Thoracic aorta (tissue), 2 donors: ENCODE data around the gene TCHH. TPM values are rescaled to one million over a fixed set of nuclear protein-coding genes. Genes with fewer than 3 reads are reported as not detected.

ENCODE experiments used
- ATAC-seq: fragments of 150-250 bp; one replicate; pipeline ENCODE4 v1.8.0; 2017; ENCODE audit warnings: low read depth; ENCODE audit not compliant: insufficient number of reproducible peaks, low FRiP score
- DNase-seq: peaks from one replicate; pipeline ENCODE4 v3.0.0-alpha.2; 2020; ENCODE audit warnings: low spot score
- H3K27ac ChIP-seq, 2 donors: fragments of 200-600 bp; sonication (generic); 1 replicate in 1 of 2; 2 replicates in 1 of 2; pipeline ENCODE4 v1.5.1; 2016; ENCODE audit warnings: mild to moderate bottlenecking in 2 of 2, moderate library complexity in 2 of 2
- H3K27me3 ChIP-seq: fragments of 200-600 bp; sonication (generic); replicated peaks from 2 replicates; pipeline ENCODE4 v1.6.0; 2016; ENCODE audit warnings: mild to moderate bottlenecking; ENCODE audit not compliant: insufficient read depth
- H3K36me3 ChIP-seq: fragments of 200-600 bp; sonication (generic); one replicate; pipeline ENCODE4 v1.5.1; 2016
- H3K4me1 ChIP-seq, 2 donors: fragments of 200-600 bp; sonication (generic); 1 replicate in 1 of 2; 2 replicates in 1 of 2; pipeline versions ENCODE4 v1.5.1 to v1.6.0; 2016; ENCODE audit warnings: low read depth in 2 of 2, mild to moderate bottlenecking in 1 of 2; ENCODE audit not compliant: control insufficient read depth in 1 of 2
- H3K4me3 ChIP-seq: fragments of 200-600 bp; sonication (generic); 2 replicates; pipeline ENCODE4 v1.5.1; 2016; ENCODE audit warnings: mild to moderate bottlenecking
- H3K9me3 ChIP-seq: fragments of 200-600 bp; sonication (generic); 2 replicates; pipeline ENCODE4 v1.5.1; 2016
- CTCF ChIP-seq: fragments of 200-600 bp; sonication (generic); IDR thresholded peaks from one replicate; pipeline ENCODE4 v1.5.1; 2019; ENCODE audit warnings: antibody characterized with exemption
- total RNA-seq, 2 donors: library from RNA; depleted of rRNA; stranded (reverse); fragments of >200 nt; gene quantifications; one replicate each; pipeline versions ENCODE4 v1.1.0 to v1.2.3, GENCODE V29; 2016

The TCHH gene
- total RNA-seq, 2 donors from 2014 or later, result 0.41 to 0.49 TPM

DNA sequence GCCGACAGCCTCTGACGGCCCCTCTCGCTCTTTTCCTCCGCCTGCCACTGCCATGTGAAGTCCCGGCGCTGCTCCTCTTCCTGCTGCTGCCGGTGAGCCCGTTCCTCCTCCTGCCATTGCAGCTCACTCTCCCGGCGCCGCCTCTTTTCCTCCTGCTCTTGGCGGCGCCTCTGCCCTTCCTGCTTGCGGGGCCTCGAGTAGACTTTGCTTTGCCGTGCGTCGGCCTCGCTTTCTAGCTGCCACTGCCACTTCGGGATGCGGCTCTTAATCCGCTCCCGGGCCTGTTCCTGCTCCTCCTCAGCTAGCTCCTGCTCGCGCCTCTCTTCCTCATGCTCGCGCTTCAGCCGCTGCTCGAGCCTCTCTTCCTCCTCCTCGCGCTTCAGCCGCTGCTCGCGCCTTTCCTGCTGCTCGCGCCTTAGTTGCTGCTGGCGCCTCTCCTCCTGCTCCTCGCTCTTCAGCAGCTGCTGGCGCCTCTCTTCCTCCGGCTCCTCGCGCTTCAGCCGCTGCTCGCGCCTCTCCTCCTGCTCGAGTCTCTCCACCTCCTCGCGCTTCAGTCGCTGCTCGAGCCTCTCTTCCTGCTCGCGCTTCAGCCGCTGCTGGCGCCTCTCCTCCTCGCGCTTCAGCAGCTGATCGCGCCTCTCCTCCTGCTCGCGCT is 4.3 kb downstream of the TCHH start:
- no peaks in the 10 kb centered on the region for H3K36me3 ChIP-seq
- H3K4me1 ChIP-seq, result peaks cover 29 to 38% of the 10 kb centered on the region in 2 donors
- H3K4me3 ChIP-seq, result peak overlapping the region; percentile 77
- no peak for TF ChIP-seq CTCF
- ATAC-seq, result no peak
- no peak overlapping the region for H3K27ac ChIP-seq
- DNase-seq, result no peak
- H3K27me3 ChIP-seq, result peaks cover 4% of the 10 kb centered on the region
- no peaks in the 10 kb centered on the region for H3K9me3 ChIP-seq

DNA sequence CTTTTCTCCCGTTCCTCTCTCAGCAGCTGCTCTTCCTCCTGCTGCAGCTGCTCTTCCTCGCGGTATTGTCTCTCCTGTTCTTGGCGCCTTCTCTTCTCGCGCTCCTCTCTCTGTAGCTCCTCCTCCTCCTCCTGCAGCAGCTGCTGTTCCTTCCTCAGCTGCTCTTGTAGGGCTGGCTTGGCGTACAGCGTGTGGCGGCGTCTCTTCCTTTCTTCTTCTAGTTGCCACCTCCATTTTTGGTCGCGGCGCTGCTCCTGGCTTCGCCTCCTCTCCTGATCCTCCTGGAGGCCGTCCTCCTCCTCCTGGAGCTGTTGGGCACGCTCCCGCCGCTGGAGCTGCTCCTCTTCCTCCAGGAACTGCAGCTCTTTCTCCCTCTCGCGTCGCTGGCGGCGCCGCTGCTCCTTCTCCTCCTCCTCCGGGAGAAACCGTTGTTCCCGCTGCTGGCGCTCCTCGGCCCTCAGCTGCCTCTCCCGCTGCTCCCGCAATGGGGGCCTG is 4.8 kb downstream of the TCHH start:
- no peak for ATAC-seq
- peak overlapping the region; percentile 77 for H3K4me3 ChIP-seq
- no peak for TF ChIP-seq CTCF
- H3K27me3 ChIP-seq, result peaks cover 4% of the 10 kb centered on the region
- peaks cover 29 to 38% of the 10 kb centered on the region in 2 donors for H3K4me1 ChIP-seq
- H3K9me3 ChIP-seq, result no peaks in the 10 kb centered on the region
- DNase-seq, result no peak
- no peaks in the 10 kb centered on the region for H3K36me3 ChIP-seq
- no peak overlapping the region for H3K27ac ChIP-seq

GRCh38 chr1:152109998-152110294 is 5.3 kb downstream of the TCHH start:
- peak overlapping the region; percentile 77 for H3K4me3 ChIP-seq
- H3K4me1 ChIP-seq, result peaks cover 29 to 38% of the 10 kb centered on the region in 2 donors
- DNase-seq (no peak), ATAC-seq (no peak)
- no peaks in the 10 kb centered on the region for H3K36me3 ChIP-seq
- no peak for TF ChIP-seq CTCF
- H3K27ac ChIP-seq, result no peak overlapping the region
- H3K9me3 ChIP-seq, result no peaks in the 10 kb centered on the region
- peaks cover 4% of the 10 kb centered on the region for H3K27me3 ChIP-seq

DNA sequence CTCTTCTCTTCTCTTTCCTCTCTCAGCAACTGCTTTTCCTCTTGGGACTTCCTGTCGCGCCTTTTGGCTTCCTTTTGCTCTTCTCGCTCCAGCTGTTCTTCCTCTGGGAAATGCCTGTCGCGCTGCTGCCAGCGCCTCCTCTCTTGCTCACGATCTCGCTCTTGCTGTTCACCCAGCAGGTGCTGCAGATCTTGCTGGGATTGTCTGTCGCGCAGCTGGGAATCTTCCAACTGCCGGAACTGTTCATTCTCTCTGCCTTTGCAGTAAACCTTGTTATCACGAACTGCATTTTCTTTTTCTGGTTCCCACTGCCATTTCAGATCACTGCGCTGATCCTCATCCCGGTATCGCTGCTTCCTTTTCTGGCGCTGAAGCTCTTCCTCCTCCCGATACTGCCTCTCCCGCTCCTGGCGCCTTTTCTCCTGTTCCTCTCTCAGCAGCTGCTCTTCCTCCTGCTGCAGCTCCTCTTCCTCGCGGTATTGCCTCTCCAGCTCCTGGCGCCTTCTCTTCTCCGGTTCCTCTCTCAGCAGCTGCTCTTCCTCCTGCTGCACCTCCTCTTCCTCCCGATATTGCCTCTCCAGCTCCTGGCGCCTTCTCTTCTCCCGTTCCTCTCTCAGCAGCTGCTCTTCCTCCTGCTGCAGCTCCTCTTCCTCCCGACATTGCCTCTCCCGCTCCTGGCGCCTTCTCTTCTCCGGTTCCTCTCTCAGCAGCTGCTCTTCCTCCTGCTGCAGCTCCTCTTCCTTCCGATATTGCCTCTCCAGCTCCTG is 5.8 kb downstream of the TCHH start:
- Histone ChIP-seq H3K9me3 (no peaks in the 10 kb centered on the region), H3K27me3 (peaks cover 4% of the 10 kb centered on the region), H3K4me3 (peak overlapping the region; percentile 77), H3K27ac (no peak overlapping the region), H3K4me1 (peaks cover 29 to 38% of the 10 kb centered on the region in 2 donors), H3K36me3 (no peaks in the 10 kb centered on the region)
- DNase-seq (no peak), ATAC-seq (no peak)
- no peak for TF ChIP-seq CTCF

DNA sequence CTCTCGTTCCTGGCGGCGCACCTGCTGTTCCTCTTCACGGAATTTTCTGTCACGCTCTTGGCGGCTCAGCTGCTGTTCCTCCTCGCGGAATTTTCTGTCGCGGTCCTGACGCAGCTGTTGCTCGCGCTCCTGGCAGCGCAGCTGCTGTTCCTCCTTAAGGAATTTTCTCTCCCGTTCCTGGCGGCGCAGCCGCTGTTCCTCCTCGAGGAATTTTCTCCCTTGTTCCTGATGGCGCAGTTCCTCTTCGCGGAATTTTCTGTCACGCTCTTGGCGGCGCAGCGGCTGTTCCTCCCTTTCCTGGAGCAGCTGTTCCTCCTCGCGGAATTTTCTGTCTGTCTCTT is 6.4 kb downstream of the TCHH start:
- no peaks in the 10 kb centered on the region for H3K9me3 ChIP-seq
- H3K4me3 ChIP-seq, result peak overlapping the region; percentile 77
- DNase-seq (no peak), ATAC-seq (no peak)
- H3K27me3 ChIP-seq, result peaks cover 4% of the 10 kb centered on the region
- no peaks in the 10 kb centered on the region for H3K36me3 ChIP-seq
- peaks cover 29 to 38% of the 10 kb centered on the region in 2 donors for H3K4me1 ChIP-seq
- no peak for TF ChIP-seq CTCF
- H3K27ac ChIP-seq, result no peak overlapping the region
